Measurements from ENCODE around the gene FBXO28. TPM values are rescaled to one million over a fixed set of nuclear protein-coding genes. Genes with fewer than 3 reads are reported as not detected.

The FBXO28 gene
- total RNA-seq, 4 donors from 2014 or later = 58.0 to 84.1 (median 67.2) TPM

DNA sequence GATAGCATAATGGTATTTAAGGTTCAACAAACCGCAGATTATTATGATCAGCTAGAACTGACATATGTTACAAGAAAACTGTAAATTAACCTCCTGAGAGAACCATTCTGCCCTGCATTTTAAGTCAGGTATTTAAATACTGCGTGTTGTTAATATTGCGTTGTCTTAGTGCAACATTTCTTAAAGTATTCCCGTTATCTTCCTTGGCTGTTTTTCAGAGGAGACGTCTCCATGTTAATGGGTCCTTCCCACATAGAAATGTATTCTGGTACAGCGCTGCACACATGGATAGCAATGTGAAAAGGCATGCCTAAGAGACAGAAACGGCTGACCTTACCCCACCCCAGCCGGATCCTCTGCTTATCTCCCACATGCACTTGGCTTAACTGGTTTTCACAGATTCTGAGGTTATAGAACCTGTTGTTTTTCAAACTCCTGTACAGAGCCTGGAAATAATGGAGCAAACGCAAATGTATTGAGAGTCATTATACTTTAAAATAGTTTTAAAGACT lies 46.3 kb downstream of the FBXO28 start:
- H3K4me3 ChIP-seq (ENCODE audit: low read depth, poor library complexity, severe bottlenecking) = no peak overlapping the region
- TF ChIP-seq, protein P1, sequence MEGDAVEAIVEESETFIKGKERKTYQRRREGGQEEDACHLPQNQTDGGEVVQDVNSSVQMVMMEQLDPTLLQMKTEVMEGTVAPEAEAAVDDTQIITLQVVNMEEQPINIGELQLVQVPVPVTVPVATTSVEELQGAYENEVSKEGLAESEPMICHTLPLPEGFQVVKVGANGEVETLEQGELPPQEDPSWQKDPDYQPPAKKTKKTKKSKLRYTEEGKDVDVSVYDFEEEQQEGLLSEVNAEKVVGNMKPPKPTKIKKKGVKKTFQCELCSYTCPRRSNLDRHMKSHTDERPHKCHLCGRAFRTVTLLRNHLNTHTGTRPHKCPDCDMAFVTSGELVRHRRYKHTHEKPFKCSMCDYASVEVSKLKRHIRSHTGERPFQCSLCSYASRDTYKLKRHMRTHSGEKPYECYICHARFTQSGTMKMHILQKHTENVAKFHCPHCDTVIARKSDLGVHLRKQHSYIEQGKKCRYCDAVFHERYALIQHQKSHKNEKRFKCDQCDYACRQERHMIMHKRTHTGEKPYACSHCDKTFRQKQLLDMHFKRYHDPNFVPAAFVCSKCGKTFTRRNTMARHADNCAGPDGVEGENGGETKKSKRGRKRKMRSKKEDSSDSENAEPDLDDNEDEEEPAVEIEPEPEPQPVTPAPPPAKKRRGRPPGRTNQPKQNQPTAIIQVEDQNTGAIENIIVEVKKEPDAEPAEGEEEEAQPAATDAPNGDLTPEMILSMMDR (IDR thresholded peaks at IDR 0.05) = no peak
- TF ChIP-seq POLR2A (IDR thresholded peaks at IDR 0.05) = no peak
- no peak for DNase-seq (ENCODE audit: low spot score in 2 of 2)
- intact Hi-C loops (cut with DNase I; ENCODE audit: low total_unique reads) = no loop called here
- 90 to 94% methylated on average over 9 of the region's 9 CpGs for WGBS, 2 donors

DNA sequence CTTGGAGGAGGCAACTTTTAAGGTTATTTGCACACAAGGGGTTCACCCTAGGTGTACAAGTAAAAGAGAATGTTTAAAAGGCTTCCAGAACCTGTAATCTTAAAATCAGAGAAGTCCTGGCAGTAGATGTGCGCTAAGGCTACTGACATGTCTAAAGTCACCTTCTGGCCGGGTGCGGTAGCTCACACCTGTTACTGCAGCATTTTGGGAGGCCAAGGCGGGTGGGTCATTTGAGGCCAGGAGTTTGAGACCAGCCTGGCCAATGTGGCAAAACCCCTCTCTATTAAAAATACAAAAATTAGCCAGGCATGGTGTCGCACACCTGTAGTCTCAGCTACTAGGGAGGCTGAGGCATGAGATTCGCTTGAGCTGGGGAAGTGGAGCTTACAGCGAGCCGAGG lies 48.9 kb downstream of the FBXO28 start:
- intact Hi-C loops (cut with DNase I; ENCODE audit: low total_unique reads) = no loop called here
- no peak for DNase-seq (ENCODE audit: low spot score in 2 of 2)
- WGBS, 2 donors = 96 to 98% methylated on average over 8 of the region's 8 CpGs
- TF ChIP-seq, protein P1 (IDR thresholded peaks at IDR 0.05) = no peak
- TF ChIP-seq POLR2A (IDR thresholded peaks at IDR 0.05) = no peak
- H3K4me3 ChIP-seq (ENCODE audit: low read depth, poor library complexity, severe bottlenecking) = no peak overlapping the region

DNA sequence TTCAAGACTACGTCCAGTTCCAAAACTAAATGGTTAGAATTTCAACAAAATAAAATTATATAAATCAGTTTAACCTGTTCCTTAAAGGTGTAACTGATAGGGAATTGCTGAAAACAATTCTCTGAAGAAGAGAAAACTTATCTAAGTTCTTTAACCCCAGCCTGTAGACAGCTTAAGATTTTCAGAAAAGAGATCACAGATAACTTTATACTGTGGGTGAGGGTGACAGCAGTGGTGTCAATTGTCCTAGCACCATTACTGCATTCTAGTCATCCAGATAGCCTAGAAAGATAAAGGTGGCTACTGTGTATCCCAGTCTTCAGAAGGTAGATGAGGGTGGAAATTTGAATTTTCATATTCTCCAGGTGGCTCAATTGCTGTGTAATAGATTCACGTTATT lies 49.4 kb downstream of the FBXO28 start:
- H3K4me3 ChIP-seq (ENCODE audit: low read depth, poor library complexity, severe bottlenecking) = no peak overlapping the region
- no peak for DNase-seq (ENCODE audit: low spot score in 2 of 2)
- intact Hi-C loops (cut with DNase I; ENCODE audit: low total_unique reads) = no loop called here
- 62 to 67% methylated on average over 2 of the region's 2 CpGs for WGBS, 2 donors
- TF ChIP-seq, protein P1 (IDR thresholded peaks at IDR 0.05) = no peak
- TF ChIP-seq POLR2A (IDR thresholded peaks at IDR 0.05) = no peak

DNA sequence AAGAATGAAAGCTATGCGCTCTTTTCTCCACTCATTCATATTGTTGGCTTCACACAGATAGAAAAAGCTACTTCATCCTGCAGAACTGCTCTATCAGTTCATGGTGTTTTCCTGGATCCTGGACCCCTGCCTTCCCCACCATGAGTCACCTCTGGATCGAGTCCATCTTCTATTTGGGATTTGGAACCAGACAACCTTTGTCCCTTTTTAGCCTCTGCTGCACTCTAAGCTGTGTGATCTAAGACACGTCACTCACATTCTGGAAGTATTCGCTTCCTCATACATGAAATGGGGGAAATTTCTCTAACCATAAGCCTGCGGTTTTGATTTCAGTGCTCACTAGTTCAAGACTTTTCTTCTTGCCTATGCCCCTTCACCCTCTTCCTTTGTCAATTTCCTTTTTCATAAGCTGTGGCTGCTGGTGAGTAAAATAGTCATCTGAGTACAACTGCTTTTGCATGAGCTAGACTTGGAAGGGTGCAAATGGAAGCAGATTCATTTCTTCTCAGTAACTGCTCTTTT lies 55.0 kb downstream of the FBXO28 start:
- no peak for DNase-seq (ENCODE audit: low spot score in 2 of 2)
- WGBS, 2 donors = 11 to 21% methylated on average over 5 of the region's 5 CpGs
- TF ChIP-seq, protein P1 (IDR thresholded peaks at IDR 0.05) = no peak
- no peak for TF ChIP-seq POLR2A (IDR thresholded peaks at IDR 0.05)
- intact Hi-C loops (cut with DNase I; ENCODE audit: low total_unique reads) = no loop called here
- no peak overlapping the region for H3K4me3 ChIP-seq (ENCODE audit: low read depth, poor library complexity, severe bottlenecking)

DNA sequence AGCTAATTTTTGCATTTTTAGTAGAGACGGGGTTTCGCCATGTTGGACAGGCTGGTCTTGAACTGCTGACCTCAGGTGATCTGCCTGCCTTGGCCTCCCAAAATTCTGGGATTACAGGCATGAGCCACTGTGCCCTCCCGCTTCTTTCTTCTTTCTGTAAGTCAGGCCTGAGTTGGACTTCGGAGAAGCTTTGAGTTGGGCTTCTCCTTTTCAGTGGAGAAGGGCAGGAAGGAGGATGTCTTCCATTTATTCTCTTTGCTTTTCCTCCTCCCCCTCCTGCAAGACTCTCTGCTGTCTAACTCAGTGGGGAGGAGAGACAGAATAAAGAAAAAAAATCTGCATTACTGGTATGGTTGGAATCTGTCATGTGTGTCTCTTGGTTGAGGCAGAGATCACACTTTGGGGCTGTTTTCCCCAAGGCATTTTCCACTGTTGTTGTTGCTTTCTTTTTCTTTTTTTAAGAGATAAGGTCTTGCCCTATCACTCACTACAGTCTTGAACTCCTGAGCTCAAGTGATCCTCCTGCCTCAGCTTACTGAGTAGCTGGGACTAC lies 55.9 kb downstream of the FBXO28 start:
- no peak for TF ChIP-seq POLR2A (IDR thresholded peaks at IDR 0.05)
- TF ChIP-seq, protein P1 (IDR thresholded peaks at IDR 0.05) = no peak

DNA sequence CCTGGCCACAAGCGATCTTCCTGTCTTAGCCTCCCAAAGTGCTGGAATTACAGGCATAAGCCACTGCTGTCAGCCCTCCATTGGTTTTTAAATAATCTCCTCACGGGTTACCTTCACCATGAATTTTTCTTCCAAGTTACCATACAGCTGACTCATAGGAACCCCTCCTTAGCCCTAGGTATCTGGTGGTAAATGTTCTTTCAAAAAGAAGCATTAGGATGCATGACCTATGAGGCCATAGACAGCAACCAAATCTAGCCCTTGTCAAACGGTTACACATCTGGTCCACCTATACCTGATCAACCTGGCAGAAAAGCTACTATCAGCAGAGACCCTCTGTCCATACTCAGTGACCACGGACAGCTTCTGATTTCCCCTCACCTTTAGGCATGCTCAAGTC lies 56.4 kb downstream of the FBXO28 start:
- TF ChIP-seq, protein P1 (IDR thresholded peaks at IDR 0.05) = no peak
- no peak for TF ChIP-seq POLR2A (IDR thresholded peaks at IDR 0.05)
- peak in 1 of 2 donors; percentile 34 for DNase-seq (ENCODE audit: low spot score in 2 of 2)
- 62 to 67% methylated on average over 4 of the region's 4 CpGs for WGBS, 2 donors
- H3K4me3 ChIP-seq (ENCODE audit: low read depth, poor library complexity, severe bottlenecking) = no peak overlapping the region
- intact Hi-C loops (cut with DNase I; ENCODE audit: low total_unique reads) = no loop called here

More for the DNA sequence above, 55.9 kb downstream of the FBXO28 start:
- 86 to 91% methylated on average over 4 of the region's 4 CpGs for WGBS, 2 donors
- H3K4me3 ChIP-seq (ENCODE audit: low read depth, poor library complexity, severe bottlenecking) = no peak overlapping the region
- DNase-seq (ENCODE audit: low spot score in 2 of 2) = no peak
- intact Hi-C loops (cut with DNase I; ENCODE audit: low total_unique reads) = no loop called here
